Colon (tissue), 2 donors: ENCODE measurements around the gene MYLK.
"Not testable (repeated sequence)": the region's sequence is repeated elsewhere in the genome, so short reads cannot be mapped to it uniquely, and the experiment has no call there.

Source experiments
- FAIRE-seq: peaks from 2 replicates; lab custom pipeline; 2012; peaks lifted over from hg19 to GRCh38; lab: Jason Lieb, UNC
- donor health status: control.
- donor health status: control.

MYLK gene

GRCh38 chr3:123745184-123745855 lies 138.8 kb downstream of the MYLK start:
- FAIRE-seq, result no peak

- no peak for FAIRE-seq
Measured at GRCh38 chr3:123744064-123744463, 140.1 kb downstream of the MYLK start.

- FAIRE-seq, result peak; percentile 41
Measured at GRCh38 chr3:123743121-123743520, 141.0 kb downstream of the MYLK start.

- FAIRE-seq, result no peak
Measured at GRCh38 chr3:123741041-123741511, 143.1 kb downstream of the MYLK start.

- FAIRE-seq, result no peak
Measured at GRCh38 chr3:123740391-123740822, 143.7 kb downstream of the MYLK start.

- FAIRE-seq, result no peak
Measured at GRCh38 chr3:123739754-123740153, 144.4 kb downstream of the MYLK start.

GRCh38 chr3:123739106-123739505 lies 145.0 kb downstream of the MYLK start:
- FAIRE-seq, result no peak

- not testable (repeated sequence) for FAIRE-seq
Measured at GRCh38 chr3:123738522-123738921, 145.6 kb downstream of the MYLK start.

- no peak for FAIRE-seq
Measured at GRCh38 chr3:123737168-123737567, 147.0 kb downstream of the MYLK start.

GRCh38 chr3:123735456-123735855 lies 148.7 kb downstream of the MYLK start:
- no peak for FAIRE-seq

- FAIRE-seq, result no peak
Measured at GRCh38 chr3:123734527-123734902, 149.6 kb downstream of the MYLK start.

GRCh38 chr3:123733805-123734526 lies 150.2 kb downstream of the MYLK start:
- no peak for FAIRE-seq

GRCh38 chr3:123733341-123733740 lies 150.8 kb downstream of the MYLK start:
- FAIRE-seq, result no peak

- no peak for FAIRE-seq
Measured at GRCh38 chr3:123732447-123732846, 151.7 kb downstream of the MYLK start.

- FAIRE-seq, result no peak
Measured at GRCh38 chr3:123730829-123731228, 153.3 kb downstream of the MYLK start.

- FAIRE-seq, result no peak
Measured at GRCh38 chr3:123728991-123729390, 155.1 kb downstream of the MYLK start.

- no peak for FAIRE-seq
Measured at GRCh38 chr3:123728014-123728413, 156.1 kb downstream of the MYLK start.

GRCh38 chr3:123725652-123726400 lies 158.3 kb downstream of the MYLK start:
- no peak for FAIRE-seq

GRCh38 chr3:123724306-123724705 lies 159.8 kb downstream of the MYLK start:
- no peak for FAIRE-seq

GRCh38 chr3:123723522-123724168 lies 160.5 kb downstream of the MYLK start:
- FAIRE-seq, result no peak

GRCh38 chr3:123723070-123723469 lies 161.1 kb downstream of the MYLK start:
- no peak for FAIRE-seq

- FAIRE-seq, result no peak
Measured at GRCh38 chr3:123722456-123722855, 161.7 kb downstream of the MYLK start.
